Hematopoietic multipotent progenitor cell treated with erythropoietin and hydrocortisone succinate and interleukin-3 and kit ligand, for 4 days (in vitro differentiated cells): ENCODE data around the gene PRICKLE2.

ENCODE experiments used
- DNase-seq: peaks from one replicate; pipeline ENCODE4 v3.0.0-alpha.2; 2015

The PRICKLE2 gene

GRCh38 chr3:64067506-64068346 is 157.5 kb downstream of the PRICKLE2 start:
- DNase-seq = no peak

- DNase-seq = no peak
Measured at GRCh38 chr3:64064804-64065203, 160.5 kb downstream of the PRICKLE2 start.

GRCh38 chr3:64063983-64064438 is 161.3 kb downstream of the PRICKLE2 start:
- no peak for DNase-seq

GRCh38 chr3:64063207-64063982 is 161.9 kb downstream of the PRICKLE2 start:
- DNase-seq = no peak

- no peak for DNase-seq
Measured at GRCh38 chr3:64061628-64062027, 163.6 kb downstream of the PRICKLE2 start.

GRCh38 chr3:64059484-64060175 is 165.6 kb downstream of the PRICKLE2 start:
- no peak for DNase-seq

GRCh38 chr3:64058566-64058965 is 166.7 kb downstream of the PRICKLE2 start:
- peak; percentile 20 for DNase-seq

GRCh38 chr3:64057231-64057630 is 168.0 kb downstream of the PRICKLE2 start:
- DNase-seq = no peak

GRCh38 chr3:64056606-64057180 is 168.6 kb downstream of the PRICKLE2 start:
- no peak for DNase-seq

GRCh38 chr3:64055076-64055475 is 170.2 kb downstream of the PRICKLE2 start:
- DNase-seq = no peak

- no peak for DNase-seq
Measured at GRCh38 chr3:64054488-64054887, 170.8 kb downstream of the PRICKLE2 start.

- no peak for DNase-seq
Measured at GRCh38 chr3:64053581-64053980, 171.7 kb downstream of the PRICKLE2 start.

GRCh38 chr3:64053117-64053516 is 172.1 kb downstream of the PRICKLE2 start:
- no peak for DNase-seq

- no peak for DNase-seq
Measured at GRCh38 chr3:64049832-64050231, 175.4 kb downstream of the PRICKLE2 start.

GRCh38 chr3:64049136-64049535 is 176.1 kb downstream of the PRICKLE2 start:
- DNase-seq = no peak

- peak; percentile 54 for DNase-seq
Measured at GRCh38 chr3:64048631-64049061, 176.6 kb downstream of the PRICKLE2 start.

GRCh38 chr3:64047787-64048186 is 177.5 kb downstream of the PRICKLE2 start:
- no peak for DNase-seq

- no peak for DNase-seq
Measured at GRCh38 chr3:64046996-64047594, 178.2 kb downstream of the PRICKLE2 start.

- no peak for DNase-seq
Measured at GRCh38 chr3:64046592-64046991, 178.7 kb downstream of the PRICKLE2 start.

GRCh38 chr3:64042952-64043351 is 182.3 kb downstream of the PRICKLE2 start:
- DNase-seq = peak; percentile 23
